Activated CD8-positive, alpha-beta T cell treated with anti-CD3 and anti-CD28 coated beads for 36 hours (primary cell): Measurements from ENCODE around the gene MYO18A. TPM values are rescaled to one million over a fixed set of nuclear protein-coding genes. Genes with fewer than 3 reads are reported as not detected.

Experiments
- ATAC-seq: fragments of 200-7000 bp; cut with Tn5 transposase; one replicate; pipeline ENCODE4 v1.10.0; 2021; ENCODE audit warnings: mild to moderate bottlenecking, moderate library complexity
- CTCF ChIA-PET: fragments of 350-600 bp; sonication (Branson Sonifier 250); formaldehyde crosslinking; loops from one replicate; lab custom pipeline; 2021; ENCODE audit warnings: antibody characterized with exemption; lab: Charles Lee
- POLR2A ChIA-PET: fragments of 350-600 bp; sonication (Branson Sonifier 250); formaldehyde crosslinking; loops from one replicate; lab custom pipeline; 2021; ENCODE audit warnings: antibody characterized with exemption; lab: Charles Lee
- DNase-seq: peaks from one replicate; pipeline ENCODE4 v3.0.0-alpha.2; 2020
- H3K27ac Mint-ChIP-seq: one replicate; pipeline ENCODE4 v1.8.0; 2021; ENCODE audit warnings: mild to moderate bottlenecking, mixed read lengths
- H3K27me3 Mint-ChIP-seq: one replicate; pipeline ENCODE4 v1.8.0; 2021; ENCODE audit warnings: mixed read lengths
- H3K36me3 Mint-ChIP-seq: one replicate; pipeline ENCODE4 v1.8.0; 2021; ENCODE audit warnings: low read depth, mixed read lengths
- H3K4me1 Mint-ChIP-seq: one replicate; pipeline ENCODE4 v1.8.0; 2021; ENCODE audit warnings: low read depth, mixed read lengths
- H3K4me3 Mint-ChIP-seq: one replicate; pipeline ENCODE4 v1.8.0; 2021; ENCODE audit warnings: mild to moderate bottlenecking, moderate library complexity, mixed read lengths
- H3K9me3 Mint-ChIP-seq: one replicate; pipeline ENCODE4 v1.8.0; 2021; ENCODE audit warnings: mixed read lengths
- CTCF ChIP-seq: fragments of 200-600 bp; IDR thresholded peaks from one replicate; pipeline ENCODE4 v1.8.0; 2022; ENCODE audit warnings: antibody characterized with exemption, mild to moderate bottlenecking
- intact Hi-C: fragments of 100-400 bp; cut with micrococcal nuclease; formaldehyde crosslinking; loops from one replicate; pipeline ENCODE4 v1.10.0; 2022
- total RNA-seq, 2 experiments: library from RNA; stranded (reverse); gene quantifications; one replicate each; pipeline ENCODE4 v1.2.3, GENCODE V29; 2021

MYO18A gene
- total RNA-seq, 2 experiments from 2014 or later, result 27.5 to 29.4 TPM

- DNase-seq (peak; percentile 87), ATAC-seq (peak; percentile 87)
- CTCF ChIA-PET, result interaction anchor here (0.6 to 16.0 kb wide), 73 partner anchors 8 to 470 kb away, joined by 3 to 609 read pairs (median 4); partner anchors contain the start of genes CRYBA1, MYO18A, PHF12 and PIPOX
- Mint-ChIP-seq H3K4me1 (peaks cover 11% of the 10 kb centered on the region), H3K27ac (peak overlapping the region; percentile 34), H3K4me3 (no peak overlapping the region), H3K27me3 (no peaks in the 10 kb centered on the region), H3K9me3 (no peaks in the 10 kb centered on the region), H3K36me3 (peaks cover 6% of the 10 kb centered on the region)
- TF ChIP-seq CTCF, result peak; percentile 97
- intact Hi-C loops, result no loop called here
- POLR2A ChIA-PET, result interaction anchor here (0.6 to 2.4 kb wide), 5 partner anchors 8 to 153 kb away, joined by 3 to 7 read pairs (median 4); no protein-coding TSS in a partner anchor
Measured at GRCh38 chr17:29116804-29117753, 63.1 kb downstream of the MYO18A start.

- CTCF ChIA-PET, result interaction anchor here (0.7 to 16.0 kb wide), 63 partner anchors 9 to 470 kb away, joined by 3 to 609 read pairs (median 5); partner anchors contain the start of genes CRYBA1, MYO18A, PHF12 and PIPOX
- Mint-ChIP-seq H3K4me1 (peaks cover 11% of the 10 kb centered on the region), H3K27ac (no peak overlapping the region), H3K9me3 (no peaks in the 10 kb centered on the region), H3K27me3 (no peaks in the 10 kb centered on the region), H3K4me3 (no peak overlapping the region), H3K36me3 (peaks cover 6% of the 10 kb centered on the region)
- peak; percentile 78 for DNase-seq
- peak; percentile 70 for TF ChIP-seq CTCF
- intact Hi-C loops, result no loop called here
- peak; percentile 77 for ATAC-seq
- POLR2A ChIA-PET, result interaction anchor here (0.6 to 2.4 kb wide), 5 partner anchors 9 to 152 kb away, joined by 3 to 7 read pairs (median 4); no protein-coding TSS in a partner anchor
Measured at GRCh38 chr17:29115961-29116803, 64.0 kb downstream of the MYO18A start.

- Mint-ChIP-seq H3K27ac (no peak overlapping the region), H3K4me3 (no peak overlapping the region), H3K36me3 (peaks cover 8% of the 10 kb centered on the region), H3K9me3 (no peaks in the 10 kb centered on the region), H3K4me1 (peaks cover 11% of the 10 kb centered on the region), H3K27me3 (no peaks in the 10 kb centered on the region)
- no peak for DNase-seq
- ChIA-PET POLR2A (interaction anchor here (1.2 to 2.4 kb wide), 3 partner anchors 13 to 151 kb away, joined by 3 to 7 read pairs (median 5); no protein-coding TSS in a partner anchor), CTCF (interaction anchor here (0.7 to 16.0 kb wide), 28 partner anchors 8 to 396 kb away, joined by 3 to 609 read pairs (median 12); partner anchors contain the start of genes MYO18A, PHF12, RPL23A and SEZ6)
- intact Hi-C loops, result no loop called here
- ATAC-seq, result no peak
- no peak for TF ChIP-seq CTCF
Measured at GRCh38 chr17:29115435-29115834, 64.8 kb downstream of the MYO18A start.

GRCh38 chr17:29114141-29114540, 66.1 kb downstream of the MYO18A start:
- CTCF ChIA-PET, result interaction anchor here (0.5 to 16.0 kb wide), 10 partner anchors 22 to 166 kb away, joined by 3 to 609 read pairs (median 4); partner anchors contain the start of gene MYO18A
- TF ChIP-seq CTCF, result no peak
- H3K4me3 Mint-ChIP-seq, result no peak overlapping the region
- no peaks in the 10 kb centered on the region for H3K9me3 Mint-ChIP-seq
- H3K27me3 Mint-ChIP-seq, result no peaks in the 10 kb centered on the region
- no peak overlapping the region for H3K27ac Mint-ChIP-seq
- peaks cover 13% of the 10 kb centered on the region for H3K36me3 Mint-ChIP-seq
- ATAC-seq, result no peak
- peaks cover 11% of the 10 kb centered on the region for H3K4me1 Mint-ChIP-seq
- no peak for DNase-seq
- POLR2A ChIA-PET, result interaction anchor here (0.6 kb wide), 1 partner anchor 13 kb away, joined by 3 read pairs; no protein-coding TSS in a partner anchor
- intact Hi-C loops, result no loop called here
